Measurements from ENCODE around the gene DIAPH2.

- TF ChIP-seq ZNF518A (tag by site-specific recombination; conservative IDR thresholded peaks at IDR 0.05; ENCODE audit: low read depth): no peak
- no peak for TF ChIP-seq CTCF (tag by site-specific recombination; IDR thresholded peaks at IDR 0.05)
- TF ChIP-seq ZNF335 (tag by site-specific recombination; conservative IDR thresholded peaks at IDR 0.05): no peak
- TF ChIP-seq KLF9 (tag by site-specific recombination; IDR thresholded peaks at IDR 0.05; ENCODE audit: low read depth): no peak
- TF ChIP-seq ZNF311 (tag by site-specific recombination; IDR thresholded peaks at IDR 0.05; ENCODE audit: borderline replicate concordance): no peak
- no peak for TF ChIP-seq EGR2 (tag by site-specific recombination; IDR thresholded peaks at IDR 0.05; ENCODE audit: low read depth)
- TF ChIP-seq ZNF23 (tag by site-specific recombination; IDR thresholded peaks at IDR 0.05; ENCODE audit: borderline replicate concordance): no peak
Measured at GRCh38 chrX:96743367-96744073, 58.9 kb downstream of the DIAPH2 start.

Measured in HEK293 (cell line).